Forelimb muscle (tissue), 1 donor: ENCODE measurements around the gene MALAT1. TPM values are rescaled to one million over a fixed set of nuclear protein-coding genes. Genes with fewer than 3 reads are reported as not detected.
"Not testable (repeated sequence)": the region's sequence is repeated elsewhere in the genome, so short reads cannot be mapped to it uniquely, and the experiment has no call there.

Experiments used
- DNase-seq: peaks from one replicate; pipeline ENCODE4 v3.0.0-alpha.2; 2013; ENCODE audit warnings: low read depth
- polyA plus RNA-seq: library from polyadenylated mRNA; unstranded; fragments of 120-200 nt; gene quantifications from one replicate; pipeline ENCODE4 v1.2.1, GENCODE V29; 2013; ENCODE audit not compliant: insufficient read length

MALAT1 gene
- polyA plus RNA-seq, 1 donor: 200 TPM

DNA sequence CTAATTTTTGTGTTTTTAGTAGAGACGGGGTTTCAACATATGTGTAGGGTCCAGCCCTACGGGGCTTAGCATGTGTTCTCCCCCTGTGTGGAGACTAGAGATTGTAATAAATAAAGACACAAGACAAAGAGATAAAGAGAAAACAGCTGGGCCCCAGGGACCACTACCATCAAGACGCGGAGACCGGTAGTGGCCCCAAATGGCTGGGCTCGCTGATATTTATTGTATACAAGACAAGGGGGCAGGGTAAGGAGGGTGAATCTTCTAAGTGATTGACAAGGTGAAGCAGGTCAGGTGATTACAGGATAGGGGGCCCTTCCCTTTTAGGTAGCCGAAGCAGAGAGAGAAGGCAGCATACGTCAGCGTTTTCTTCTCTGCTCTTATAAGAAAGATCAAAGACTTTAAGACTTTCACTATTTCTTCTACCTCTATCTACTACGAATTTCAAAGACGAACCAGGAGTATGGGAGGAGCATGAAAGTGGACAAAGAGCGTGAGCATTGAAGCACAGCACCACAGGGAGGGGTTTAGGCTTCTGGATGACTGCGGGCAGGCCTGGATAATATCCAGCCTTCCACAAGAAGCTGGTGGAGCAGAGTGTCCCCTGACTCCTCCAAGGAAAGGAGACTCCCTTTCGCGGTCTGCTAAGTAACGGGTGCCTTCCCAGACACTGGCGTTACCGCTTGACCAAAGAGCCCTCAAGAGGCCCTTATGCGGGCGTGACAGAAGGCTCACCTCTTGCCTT, 23.1 kb downstream of the MALAT1 start:
- DNase-seq: not testable (repeated sequence)

DNA sequence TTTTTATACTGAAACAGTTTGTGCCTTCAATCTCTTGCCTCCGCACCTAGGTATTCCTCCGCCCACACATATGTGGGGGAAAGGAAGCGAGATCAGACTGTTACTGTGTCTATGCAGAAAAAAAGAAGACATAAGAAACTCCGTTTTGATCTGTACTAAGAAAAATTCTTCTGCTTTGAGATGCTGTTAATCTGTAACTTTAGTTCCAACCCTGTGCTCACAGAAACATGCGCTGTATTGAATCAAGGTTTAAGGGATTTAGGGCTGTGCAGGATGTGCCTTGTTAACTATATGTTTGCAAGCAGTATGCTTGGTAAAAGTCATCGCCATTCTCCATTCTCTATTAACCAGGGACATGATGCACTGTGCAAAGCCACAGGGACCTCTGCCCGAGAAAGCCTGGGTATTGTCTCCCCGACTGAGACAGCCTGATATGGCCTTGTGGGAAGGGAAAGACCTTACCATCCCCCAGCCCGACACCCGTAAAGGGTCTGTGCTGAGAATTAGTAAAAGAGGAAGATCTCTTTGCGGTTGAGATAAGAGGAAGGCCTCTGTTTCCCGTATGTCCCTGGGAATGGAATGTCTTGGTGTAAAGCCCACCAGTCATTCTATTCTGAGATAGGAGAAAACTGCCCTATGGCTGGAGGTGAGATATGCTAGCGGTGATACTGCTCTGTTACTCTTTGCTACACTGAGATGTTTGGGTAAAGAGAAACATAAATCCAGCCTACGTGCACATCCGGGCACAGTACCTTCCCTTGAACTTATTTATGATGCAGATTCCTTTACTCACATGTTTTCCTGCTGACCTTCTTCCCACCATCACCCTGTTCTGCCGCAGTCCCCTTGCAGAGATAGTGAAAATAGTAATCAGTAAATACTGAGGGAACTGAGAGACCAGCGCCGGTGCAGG, 24.1 kb downstream of the MALAT1 start:
- not testable (repeated sequence) for DNase-seq

- not testable (repeated sequence) for DNase-seq
These were observed 24.8 kb downstream of the MALAT1 start for GRCh38 chr11:65523631-65523968.

GRCh38 chr11:65524014-65524740, 25.3 kb downstream of the MALAT1 start:
- DNase-seq: no peak

- DNase-seq: no peak
These were observed 26.1 kb downstream of the MALAT1 start, which contains the start of gene SCYL1 for GRCh38 chr11:65524741-65525545. Gene SCYL1, plus strand, starts transcription at chr11:65525083. Its CDS starts 71 bp downstream, at chr11:65525154.

DNA sequence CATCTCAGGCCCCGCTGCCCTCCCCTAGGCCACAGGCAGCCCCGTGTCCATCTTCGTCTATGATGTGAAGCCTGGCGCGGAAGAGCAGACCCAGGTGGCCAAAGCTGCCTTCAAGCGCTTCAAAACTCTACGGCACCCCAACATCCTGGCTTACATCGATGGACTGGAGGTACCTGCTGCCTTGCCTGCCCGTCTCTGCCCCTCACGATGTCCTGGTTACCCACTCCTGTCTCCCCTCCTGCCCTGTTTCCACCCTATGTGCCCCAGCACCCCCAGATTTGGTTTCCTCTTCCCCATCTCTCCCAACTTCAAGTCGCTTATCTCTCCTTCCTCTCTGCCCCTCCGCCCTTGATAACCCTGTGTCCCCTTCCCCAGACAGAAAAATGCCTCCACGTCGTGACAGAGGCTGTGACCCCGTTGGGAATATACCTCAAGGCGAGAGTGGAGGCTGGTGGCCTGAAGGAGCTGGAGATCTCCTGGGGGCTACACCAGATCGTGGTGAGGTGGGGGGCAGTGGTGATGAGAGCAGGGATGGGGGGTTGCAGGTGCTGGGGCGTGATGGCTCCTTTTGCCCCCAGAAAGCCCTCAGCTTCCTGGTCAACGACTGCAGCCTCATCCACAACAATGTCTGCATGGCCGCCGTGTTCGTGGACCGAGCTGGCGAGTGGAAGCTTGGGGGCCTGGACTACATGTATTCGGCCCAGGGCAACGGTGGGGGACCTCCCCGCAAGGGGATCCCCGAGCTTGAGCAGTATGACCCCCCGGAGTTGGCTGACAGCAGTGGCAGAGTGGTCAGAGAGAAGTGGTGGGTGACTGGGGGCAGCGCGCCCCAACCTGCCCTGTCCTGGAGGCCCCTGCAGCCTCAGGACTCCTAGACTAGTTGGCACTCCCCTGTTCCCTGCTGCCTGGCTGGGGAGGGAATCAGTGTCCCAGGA, 27.0 kb downstream of the MALAT1 start:
- DNase-seq: no peak

- DNase-seq: no peak
These were observed 27.9 kb downstream of the MALAT1 start for GRCh38 chr11:65526744-65527143.

DNA sequence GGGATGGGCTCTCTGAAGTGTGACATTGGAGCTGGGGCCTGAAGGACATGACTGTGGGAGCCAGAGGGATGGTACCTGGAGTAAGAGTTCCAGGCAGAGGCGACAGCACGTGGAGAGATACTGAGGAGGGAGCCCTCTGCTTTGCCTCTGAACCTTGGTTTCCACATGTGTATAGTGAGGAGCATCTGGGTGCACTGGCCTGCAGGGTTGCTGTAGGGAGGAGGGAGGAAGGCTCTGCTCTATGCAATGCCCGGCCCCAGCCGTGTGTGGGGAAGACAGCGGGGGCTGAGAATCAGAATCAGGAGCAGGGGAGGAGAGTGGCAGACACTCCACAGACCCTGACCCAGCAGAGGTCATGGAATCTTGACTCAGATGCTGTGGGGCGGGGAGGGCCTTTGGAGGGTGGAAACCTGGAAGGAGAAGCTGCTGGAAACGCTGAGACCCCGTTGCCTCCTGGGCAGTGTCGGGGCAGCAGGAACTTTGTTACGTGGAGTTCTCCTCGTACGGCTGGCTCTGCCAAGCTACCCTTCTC, 30.0 kb downstream of the MALAT1 start:
- DNase-seq: no peak

- no peak for DNase-seq
These were observed 30.8 kb downstream of the MALAT1 start for GRCh38 chr11:65529475-65530156.

GRCh38 chr11:65530157-65530496, 31.3 kb downstream of the MALAT1 start:
- no peak for DNase-seq

- DNase-seq: no peak
These were observed 33.7 kb downstream of the MALAT1 start for GRCh38 chr11:65532388-65533064.

GRCh38 chr11:65535102-65535501, 36.3 kb downstream of the MALAT1 start:
- no peak for DNase-seq

DNA sequence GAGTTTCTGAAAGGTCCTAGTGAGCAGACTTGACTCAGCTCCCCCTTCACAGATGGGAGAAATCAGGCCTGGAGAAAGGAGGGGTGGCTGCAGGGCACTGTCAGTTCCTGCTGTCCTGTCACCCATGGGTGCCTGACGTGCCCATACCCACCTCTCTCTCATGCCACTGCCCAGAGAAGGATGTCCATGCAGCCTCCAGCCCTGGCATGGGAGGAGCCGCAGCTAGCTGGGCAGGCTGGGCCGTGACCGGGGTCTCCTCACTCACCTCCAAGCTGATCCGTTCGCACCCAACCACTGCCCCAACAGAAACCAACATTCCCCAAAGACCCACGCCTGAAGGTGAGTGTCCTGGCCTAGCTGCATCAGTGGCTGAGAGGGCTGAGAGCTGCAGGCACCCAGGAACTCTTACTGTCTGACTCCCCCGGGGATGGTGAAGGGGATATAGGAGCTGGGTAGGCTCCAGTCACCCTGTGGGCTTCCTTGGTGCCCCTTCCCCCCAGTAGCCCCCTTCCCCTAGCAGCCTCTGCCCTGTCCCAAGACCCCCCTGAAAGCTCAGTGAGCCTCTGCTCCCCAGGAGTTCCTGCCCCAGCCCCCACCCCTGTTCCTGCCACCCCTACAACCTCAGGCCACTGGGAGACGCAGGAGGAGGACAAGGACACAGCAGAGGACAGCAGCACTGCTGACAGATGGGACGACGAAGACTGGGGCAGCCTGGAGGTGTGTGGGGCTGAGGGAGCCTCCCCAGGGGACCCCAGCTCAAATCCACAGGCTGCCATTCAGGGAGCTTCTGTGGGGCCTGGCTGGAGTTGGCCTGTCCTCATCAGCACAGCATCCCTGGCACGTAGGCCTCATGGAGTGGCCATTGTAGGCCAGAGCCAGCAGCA, 37.8 kb downstream of the MALAT1 start:
- no peak for DNase-seq

DNA sequence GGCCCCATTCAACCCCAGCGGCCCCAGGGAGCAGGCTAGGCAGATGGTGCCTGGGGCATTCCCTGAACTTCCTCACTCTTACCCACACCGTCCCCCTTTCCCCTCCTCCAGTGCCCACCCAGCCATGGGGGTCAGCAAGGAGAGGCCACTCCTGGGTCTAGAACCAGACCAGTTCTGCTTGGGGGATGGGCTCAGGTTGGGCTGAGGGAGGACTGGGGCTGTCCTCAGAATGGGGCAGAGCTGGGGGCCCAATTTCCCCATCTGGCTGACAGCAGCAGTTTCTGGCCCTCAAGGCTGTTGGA, 38.4 kb downstream of the MALAT1 start:
- DNase-seq: no peak

DNA sequence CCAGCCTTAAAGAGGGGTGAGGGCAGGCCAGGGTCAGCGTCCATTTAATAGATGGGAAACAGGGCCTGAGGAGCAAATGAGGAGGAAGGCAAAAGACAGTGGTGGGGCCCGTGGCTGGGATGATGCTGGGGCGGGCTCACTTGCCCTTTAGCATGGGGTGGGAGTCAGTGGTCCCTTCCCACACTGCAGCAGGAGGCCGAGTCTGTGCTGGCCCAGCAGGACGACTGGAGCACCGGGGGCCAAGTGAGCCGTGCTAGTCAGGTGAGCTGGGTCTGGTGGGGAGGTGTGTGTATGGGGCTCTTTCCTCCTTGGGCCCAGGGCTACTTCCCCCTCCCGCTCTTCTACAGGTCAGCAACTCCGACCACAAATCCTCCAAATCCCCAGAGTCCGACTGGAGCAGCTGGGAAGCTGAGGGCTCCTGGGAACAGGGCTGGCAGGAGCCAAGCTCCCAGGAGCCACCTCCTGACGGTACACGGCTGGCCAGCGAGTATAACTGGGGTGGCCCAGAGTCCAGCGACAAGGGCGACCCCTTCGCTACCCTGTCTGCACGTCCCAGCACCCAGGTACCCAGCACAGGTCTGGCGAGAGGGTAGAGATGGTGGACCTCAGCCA, 38.9 kb downstream of the MALAT1 start:
- DNase-seq: no peak

- no peak for DNase-seq
These were observed 39.5 kb downstream of the MALAT1 start for GRCh38 chr11:65538232-65538914.
